C4-2B (cell line): Measurements from ENCODE around the gene ADGRA1.

ENCODE experiments used
- H3K27ac ChIP-seq: fragments of 450-650 bp; 2 replicates; pipeline ENCODE4 v1.5.1; 2017
- CTCF ChIP-seq: fragments of 450-650 bp; conservative IDR thresholded peaks from 2 replicates; pipeline ENCODE4 v1.5.1; 2017; ENCODE audit warnings: mild to moderate bottlenecking
- ZFX ChIP-seq: fragments of 450-650 bp; IDR thresholded peaks from 2 replicates; pipeline ENCODE4 v1.6.1; 2017

Gene ADGRA1

GRCh38 chr10:133151543-133151972 lies 63.8 kb downstream of the ADGRA1 start:
- no peak overlapping the region for H3K27ac ChIP-seq
- TF ChIP-seq ZFX = no peak
- no peak for TF ChIP-seq CTCF

- TF ChIP-seq ZFX = no peak
- no peak for TF ChIP-seq CTCF
- no peak overlapping the region for H3K27ac ChIP-seq
Measured at GRCh38 chr10:133154411-133154810, 66.7 kb downstream of the ADGRA1 start.

GRCh38 chr10:133154996-133155778 lies 67.5 kb downstream of the ADGRA1 start:
- H3K27ac ChIP-seq = no peak overlapping the region
- no peak for TF ChIP-seq CTCF
- TF ChIP-seq ZFX = no peak

- H3K27ac ChIP-seq = no peak overlapping the region
- TF ChIP-seq ZFX (no peak), CTCF (no peak)
Measured at GRCh38 chr10:133156674-133157579, 69.2 kb downstream of the ADGRA1 start.

- TF ChIP-seq ZFX = no peak
- no peak for TF ChIP-seq CTCF
- no peak overlapping the region for H3K27ac ChIP-seq
Measured at GRCh38 chr10:133157662-133158436, 70.1 kb downstream of the ADGRA1 start.

GRCh38 chr10:133158437-133158755 lies 70.7 kb downstream of the ADGRA1 start:
- TF ChIP-seq ZFX (no peak), CTCF (no peak)
- no peak overlapping the region for H3K27ac ChIP-seq
